PC-3 (cell line): ENCODE results near the gene TRAIP.

ENCODE experiments used
- CTCF ChIP-seq: fragments of 300-600 bp; sonication (generic); conservative IDR thresholded peaks from 2 replicates; pipeline ENCODE4 v1.5.1; 2017; ENCODE audit warnings: antibody characterized with exemption, low read depth, mild to moderate bottlenecking, low read length
- EZH2phosphoT487 ChIP-seq: fragments of 300-600 bp; sonication (generic); IDR thresholded peaks from 2 replicates; pipeline ENCODE4 v1.6.1; 2018; ENCODE audit warnings: mild to moderate bottlenecking, antibody characterized with exemption, low read length, borderline replicate concordance

- TF ChIP-seq CTCF, result no peak
- TF ChIP-seq EZH2phosphoT487, result no peak
Observed at GRCh38 chr3:49805897-49806701, 50.3 kb downstream of the TRAIP start.
